Ectodermal cell (in vitro differentiated cells): Measurements from ENCODE around the gene P2RX3.
"Not testable (repeated sequence)": the region's sequence is repeated elsewhere in the genome, so short reads cannot be mapped to it uniquely, and the experiment has no call there.

ENCODE experiments used
- H3K27ac ChIP-seq: 2 replicates; pipeline ENCODE4 v1.7.0; 2013; ENCODE audit warnings: mild to moderate bottlenecking, low read depth, low read length; ENCODE audit not compliant: insufficient read depth, poor library complexity, severe bottlenecking
- H3K27me3 ChIP-seq: 2 replicates; pipeline ENCODE4 v1.7.0; 2013; ENCODE audit warnings: mild to moderate bottlenecking, low read length; ENCODE audit not compliant: insufficient read depth, control insufficient read depth, poor library complexity, severe bottlenecking
- H3K36me3 ChIP-seq: one replicate; pipeline ENCODE4 v1.7.0; 2013; ENCODE audit warnings: low read length; ENCODE audit not compliant: control insufficient read depth, insufficient read depth
- H3K4me1 ChIP-seq: one replicate; pipeline ENCODE4 v1.7.0; 2013; ENCODE audit warnings: low read length; ENCODE audit not compliant: control insufficient read depth, insufficient read depth
- H3K4me3 ChIP-seq: 2 replicates; pipeline ENCODE4 v1.7.0; 2013; ENCODE audit warnings: low read depth, low read length, control low read depth; ENCODE audit not compliant: insufficient read depth
- H3K9me3 ChIP-seq: 2 replicates; pipeline ENCODE4 v1.7.0; 2013; ENCODE audit warnings: mild to moderate bottlenecking, low read length, moderate library complexity; ENCODE audit not compliant: control insufficient read depth
- WGBS, 2 experiments: methylation state at CpG; one replicate each; pipeline ENCODE4 v1.1.7; 2013; ENCODE audit warnings: missing lambda C conversion rate in 2 of 2; 5-methylcytosine and 5-hydroxymethylcytosine counted together

Gene P2RX3

DNA sequence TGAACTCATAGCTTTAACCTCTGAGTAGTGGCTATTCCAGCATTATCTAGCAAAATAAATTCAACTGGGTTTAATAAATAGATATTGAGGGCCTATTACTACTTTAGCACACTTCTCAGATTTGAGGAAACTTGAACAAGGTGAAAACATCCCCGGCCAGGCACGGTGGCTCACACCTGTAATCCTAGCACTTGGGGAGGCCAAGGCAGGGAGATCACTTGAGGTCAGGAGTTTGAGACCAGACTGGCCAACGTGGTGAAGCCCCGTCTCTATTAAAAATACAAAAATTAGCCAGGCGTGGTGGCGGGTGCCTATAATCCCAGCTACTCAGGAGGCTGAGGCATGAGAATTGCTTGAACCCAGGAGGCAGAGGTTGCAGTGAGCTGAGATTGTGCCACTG is 1.3 kb upstream of the P2RX3 start:
- not testable (repeated sequence) for H3K27ac ChIP-seq, H3K27me3 ChIP-seq, H3K4me3 ChIP-seq, H3K9me3 ChIP-seq
- peaks cover 32% of the 10 kb centered on the region for H3K4me1 ChIP-seq
- WGBS, 2 experiments, result 91 to 93% methylated on average over 6 of the region's 6 CpGs
- H3K36me3 ChIP-seq, result peaks cover 19% of the 10 kb centered on the region

DNA sequence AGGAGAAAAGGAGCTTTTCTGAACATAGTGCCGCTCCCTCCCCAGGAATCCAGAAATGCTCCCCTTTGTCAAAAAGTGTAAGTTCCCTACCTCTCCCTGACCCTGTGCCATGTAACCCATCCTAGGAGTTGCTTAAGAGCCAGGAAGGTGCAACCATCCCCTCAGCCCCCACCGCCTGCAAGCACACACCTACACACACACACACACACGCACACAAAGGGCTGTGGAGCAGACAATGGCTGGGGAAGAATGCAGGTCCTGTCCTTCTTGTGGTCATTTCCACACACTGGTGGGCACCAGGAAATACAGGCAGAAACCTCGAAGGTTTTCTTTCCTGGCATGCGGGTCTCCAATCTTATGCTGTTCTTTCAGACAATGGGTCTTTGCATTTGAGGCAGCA is 1.2 kb downstream of the P2RX3 start:
- H3K27ac ChIP-seq, result no peak overlapping the region
- no peaks in the 10 kb centered on the region for H3K36me3 ChIP-seq
- H3K4me1 ChIP-seq, result peaks cover 34% of the 10 kb centered on the region
- 76 to 84% methylated on average over 5 of the region's 5 CpGs for WGBS, 2 experiments
- H3K27me3 ChIP-seq, result no peaks in the 10 kb centered on the region
- no peaks in the 10 kb centered on the region for H3K9me3 ChIP-seq
- no peak overlapping the region for H3K4me3 ChIP-seq

DNA sequence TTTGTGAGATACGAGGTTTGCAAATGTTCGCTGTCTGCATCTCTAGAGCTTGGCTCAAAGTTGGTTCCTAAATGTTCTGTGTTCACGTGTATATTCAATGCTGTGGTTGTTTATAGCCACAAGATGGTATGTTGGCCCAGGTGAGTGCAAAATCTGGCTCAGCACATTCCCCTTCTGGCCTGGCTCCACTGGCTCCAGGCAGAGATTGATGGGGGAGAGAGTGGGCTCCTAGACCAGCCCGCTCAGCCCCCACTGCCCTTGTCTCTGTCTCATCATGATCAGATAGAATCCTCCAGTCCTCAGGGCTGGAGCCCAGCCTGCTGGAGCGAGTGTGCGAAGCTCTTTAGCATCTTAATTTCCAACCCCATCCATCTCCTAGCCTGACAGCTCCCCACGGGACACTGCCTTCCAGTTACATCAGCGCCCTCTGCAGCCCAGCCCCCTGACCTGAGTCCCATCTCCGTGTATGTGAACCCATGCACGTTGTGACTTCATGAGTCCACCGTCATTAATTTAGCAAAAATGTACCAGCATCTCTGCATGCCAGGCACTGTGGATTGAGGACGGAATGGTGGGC is 2.0 kb downstream of the P2RX3 start:
- peaks cover 27% of the 10 kb centered on the region for H3K4me1 ChIP-seq
- H3K27ac ChIP-seq, result no peak overlapping the region
- no peak overlapping the region for H3K4me3 ChIP-seq
- H3K9me3 ChIP-seq, result no peaks in the 10 kb centered on the region
- 39% methylated on average over 12 of the region's 12 CpGs for WGBS, 2 experiments
- no peaks in the 10 kb centered on the region for H3K36me3 ChIP-seq
- no peaks in the 10 kb centered on the region for H3K27me3 ChIP-seq

DNA sequence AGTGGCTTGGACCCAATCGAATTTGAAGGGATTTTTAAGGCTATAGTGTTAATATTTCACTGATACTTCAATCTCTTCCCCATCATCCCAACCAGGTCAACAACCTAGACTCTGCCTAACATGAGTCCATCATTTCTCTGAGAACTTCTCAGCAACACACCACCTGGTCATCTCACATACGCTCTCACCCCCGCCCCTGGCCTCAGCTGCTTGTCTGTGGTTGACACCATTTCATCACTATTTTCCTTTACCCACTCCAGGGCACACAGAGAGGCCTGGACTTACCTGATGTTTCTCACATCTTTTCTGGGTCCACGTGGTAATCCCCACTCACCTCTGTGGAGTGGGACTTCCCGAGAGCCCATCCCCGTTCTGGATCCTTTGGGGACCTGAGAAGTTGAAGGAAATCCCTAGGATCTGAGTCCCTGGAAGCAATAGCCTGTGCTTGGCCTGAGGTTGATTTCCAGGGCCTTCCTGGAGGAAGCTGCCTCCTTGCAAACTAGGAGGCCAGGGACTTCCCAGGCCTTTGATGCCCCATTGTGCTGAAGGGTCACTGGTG is 3.2 kb downstream of the P2RX3 start:
- Histone ChIP-seq H3K27ac (no peak overlapping the region), H3K27me3 (no peaks in the 10 kb centered on the region), H3K4me1 (peaks cover 23% of the 10 kb centered on the region), H3K9me3 (no peaks in the 10 kb centered on the region), H3K36me3 (no peaks in the 10 kb centered on the region), H3K4me3 (no peak overlapping the region)
- WGBS, 2 experiments, result 89 to 93% methylated on average over 6 of the region's 6 CpGs

DNA sequence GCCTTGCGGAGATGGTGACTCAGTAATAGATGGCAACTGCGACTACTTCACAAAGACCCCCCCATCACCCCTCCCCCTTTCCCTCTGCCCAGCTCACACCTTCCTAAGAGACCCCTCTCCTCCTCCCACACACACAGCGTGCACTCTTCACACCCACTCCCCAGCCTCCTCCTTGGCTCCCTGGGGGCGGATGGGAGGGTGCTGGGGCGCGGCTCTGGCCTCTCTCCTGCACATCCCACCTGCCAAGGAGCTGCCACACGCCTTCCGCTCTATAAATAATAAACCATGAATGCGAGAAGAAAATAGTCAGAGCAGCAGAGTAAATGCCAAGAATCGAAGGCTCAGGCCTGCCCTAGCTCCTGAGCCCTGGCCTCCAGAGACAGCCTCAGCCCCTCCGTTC is 4.5 kb downstream of the P2RX3 start:
- Histone ChIP-seq H3K9me3 (no peaks in the 10 kb centered on the region), H3K4me1 (peaks cover 23% of the 10 kb centered on the region), H3K4me3 (no peak overlapping the region), H3K27ac (no peak overlapping the region), H3K27me3 (no peaks in the 10 kb centered on the region), H3K36me3 (no peaks in the 10 kb centered on the region)
- 81% methylated on average over 11 of the region's 11 CpGs for WGBS, 2 experiments

DNA sequence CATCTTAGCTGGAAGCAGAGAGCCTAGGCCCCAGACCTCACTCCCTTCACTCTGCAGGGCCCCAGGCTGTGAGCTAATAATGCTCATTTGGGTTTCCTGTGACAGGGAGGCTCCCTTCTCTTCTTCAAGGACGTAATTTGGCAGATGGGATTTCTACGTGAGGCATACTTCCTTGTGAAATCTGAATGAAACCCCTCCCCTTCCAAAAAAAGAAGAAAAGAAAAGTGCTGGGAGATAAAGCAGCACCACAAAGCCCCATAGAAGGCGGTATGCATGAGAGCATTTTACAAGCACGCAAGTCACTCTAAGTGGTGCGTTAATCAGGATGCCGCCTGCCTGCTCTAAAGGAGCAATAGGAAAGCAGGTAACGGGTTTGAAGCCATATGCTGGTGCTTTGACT is 5.7 kb downstream of the P2RX3 start:
- Histone ChIP-seq H3K4me3 (no peak overlapping the region), H3K27ac (no peak overlapping the region), H3K36me3 (no peaks in the 10 kb centered on the region), H3K9me3 (no peaks in the 10 kb centered on the region), H3K27me3 (no peaks in the 10 kb centered on the region), H3K4me1 (peaks cover 18% of the 10 kb centered on the region)
- WGBS, 2 experiments, result 68 to 78% methylated on average over 6 to 7 of the region's 7 CpGs

DNA sequence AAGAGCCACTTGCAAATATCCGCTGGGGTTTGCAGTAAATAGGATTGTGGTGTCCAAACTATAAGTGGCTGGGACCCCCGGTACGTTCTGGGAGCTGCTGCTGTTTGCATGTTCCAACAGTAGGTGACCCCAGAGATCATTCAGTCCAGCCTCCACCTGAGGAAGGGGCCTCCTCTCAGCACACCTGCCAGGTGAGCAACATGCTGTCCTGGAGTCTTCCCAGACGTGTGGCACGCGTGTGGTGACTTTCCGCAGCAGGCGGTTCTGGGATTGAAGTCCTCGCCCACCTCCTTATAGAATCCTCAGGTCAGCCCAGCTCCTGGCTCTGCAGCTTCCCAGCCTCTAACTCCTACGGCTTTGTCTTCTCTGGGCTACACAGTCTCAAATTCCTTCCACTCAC is 6.7 kb downstream of the P2RX3 start:
- WGBS, 2 experiments, result 95 to 96% methylated on average over 10 of the region's 10 CpGs
- H3K27me3 ChIP-seq, result no peaks in the 10 kb centered on the region

DNA sequence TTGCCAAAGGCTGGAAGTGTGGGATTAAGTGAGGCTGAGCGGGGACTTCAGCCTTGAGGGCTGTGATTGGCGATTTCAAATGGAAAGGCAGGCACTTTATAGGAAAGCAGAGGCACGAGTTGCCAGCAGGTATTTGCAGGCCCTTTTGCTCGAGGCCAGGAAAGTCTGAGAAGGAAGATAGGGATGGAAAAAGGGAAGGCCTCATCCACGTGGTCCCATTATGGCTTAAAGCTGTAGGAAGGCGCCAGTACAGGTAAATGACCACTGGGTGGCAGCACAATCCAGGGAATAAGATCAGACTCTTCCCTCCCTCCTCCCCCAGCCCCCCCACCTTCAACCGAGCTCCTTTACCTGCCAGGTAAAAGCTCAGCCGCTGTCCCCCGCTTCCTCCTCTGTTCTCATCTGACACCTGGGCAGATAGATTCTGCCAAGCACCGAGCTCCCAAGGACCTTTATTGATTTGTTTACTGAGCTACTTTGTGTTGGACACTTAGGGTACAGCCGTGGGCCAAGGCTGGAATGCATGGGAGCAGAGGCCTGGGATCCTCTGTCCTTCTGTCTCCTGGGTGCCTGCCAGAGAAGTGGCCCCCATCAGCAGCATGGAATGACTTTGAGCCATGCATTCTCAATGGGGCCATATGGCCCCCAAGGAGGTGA is 7.5 kb downstream of the P2RX3 start:
- H3K27ac ChIP-seq, result no peak overlapping the region
- no peaks in the 10 kb centered on the region for H3K36me3 ChIP-seq
- no peaks in the 10 kb centered on the region for H3K9me3 ChIP-seq
- 25% methylated on average over 11 of the region's 11 CpGs for WGBS, 2 experiments
- peaks cover 10% of the 10 kb centered on the region for H3K4me1 ChIP-seq
- H3K4me3 ChIP-seq, result no peak overlapping the region
- H3K27me3 ChIP-seq, result no peaks in the 10 kb centered on the region

More for the DNA sequence above, 6.7 kb downstream of the P2RX3 start:
- Histone ChIP-seq H3K4me1 (peaks cover 12% of the 10 kb centered on the region), H3K4me3 (no peak overlapping the region), H3K36me3 (no peaks in the 10 kb centered on the region), H3K9me3 (no peaks in the 10 kb centered on the region), H3K27ac (no peak overlapping the region)

DNA sequence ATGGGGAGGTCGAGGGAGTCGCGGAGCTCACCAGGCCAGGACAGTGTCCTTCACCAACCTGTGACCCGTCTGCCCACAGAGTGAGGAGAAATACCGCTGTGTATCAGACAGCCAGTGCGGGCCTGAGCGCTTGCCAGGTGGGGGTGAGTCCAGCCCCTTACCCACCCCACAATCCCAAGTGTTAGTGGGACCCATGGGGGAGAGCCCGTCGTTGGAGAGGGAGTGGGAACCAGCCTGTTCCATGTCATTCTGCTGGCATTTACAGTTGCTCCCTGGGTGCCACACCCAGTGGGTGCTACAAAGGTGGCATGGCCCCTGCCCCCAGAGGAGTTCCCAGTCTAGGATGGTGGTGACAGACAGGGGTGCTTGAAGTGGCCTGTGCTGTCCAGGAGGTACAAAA is 9.2 kb downstream of the P2RX3 start:
- Histone ChIP-seq H3K27ac (no peak overlapping the region), H3K4me1 (peaks cover 10% of the 10 kb centered on the region), H3K9me3 (no peaks in the 10 kb centered on the region), H3K27me3 (no peaks in the 10 kb centered on the region), H3K36me3 (no peaks in the 10 kb centered on the region), H3K4me3 (no peak overlapping the region)
- WGBS, 2 experiments, result 90 to 94% methylated on average over 9 of the region's 9 CpGs

DNA sequence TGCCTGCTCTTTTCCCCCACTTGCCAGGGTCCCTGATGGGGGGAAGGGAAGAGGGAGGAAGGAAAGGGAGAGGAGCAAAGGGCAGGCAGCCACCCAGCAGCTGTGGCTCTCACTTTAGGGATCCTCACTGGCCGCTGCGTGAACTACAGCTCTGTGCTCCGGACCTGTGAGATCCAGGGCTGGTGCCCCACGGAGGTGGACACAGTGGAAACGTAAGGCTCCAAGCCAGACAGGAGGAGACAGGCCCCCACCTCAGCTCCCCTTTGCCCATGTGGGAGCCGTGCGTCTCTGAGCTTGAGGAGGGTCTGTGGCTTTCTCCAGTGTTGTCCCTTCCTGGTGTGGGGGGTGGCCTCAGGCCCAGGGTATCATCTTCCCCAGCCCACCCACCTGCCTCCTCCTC is 9.9 kb downstream of the P2RX3 start:
- H3K4me3 ChIP-seq, result no peak overlapping the region
- H3K9me3 ChIP-seq, result no peaks in the 10 kb centered on the region
- H3K27ac ChIP-seq, result no peak overlapping the region
- H3K4me1 ChIP-seq, result peaks cover 15% of the 10 kb centered on the region
- WGBS, 2 experiments, result 75 to 83% methylated on average over 7 of the region's 7 CpGs
- H3K36me3 ChIP-seq, result no peaks in the 10 kb centered on the region
- H3K27me3 ChIP-seq, result no peaks in the 10 kb centered on the region
